ENCODE data around the gene RPRD1B. TPM values are rescaled to one million over a fixed set of nuclear protein-coding genes. Genes with fewer than 3 reads are reported as not detected.
A peak's percentile ranks its signal among the peaks of the same experiment; 100 is the strongest.

Gene RPRD1B
- total RNA-seq, 1 donor from 2014 or later = 17.7 TPM

- no peak for DNase-seq
These were observed 6.7 kb downstream of the RPRD1B start for GRCh38 chr20:38040276-38040675.

- peak; percentile 54 for DNase-seq
These were observed 10.2 kb downstream of the RPRD1B start for GRCh38 chr20:38043512-38044300.

- DNase-seq = no peak
These were observed 11.1 kb downstream of the RPRD1B start for GRCh38 chr20:38044685-38045084.

- no peak for DNase-seq
These were observed 13.0 kb downstream of the RPRD1B start for GRCh38 chr20:38046572-38046971.

- peak; percentile 78 for DNase-seq
These were observed 16.3 kb downstream of the RPRD1B start for GRCh38 chr20:38049800-38050199.

GRCh38 chr20:38050686-38051085, 17.1 kb downstream of the RPRD1B start:
- DNase-seq = no peak

GRCh38 chr20:38052870-38053269, 19.3 kb downstream of the RPRD1B start:
- no peak for DNase-seq

GRCh38 chr20:38054647-38055046, 21.1 kb downstream of the RPRD1B start:
- DNase-seq = no peak

GRCh38 chr20:38055294-38055693, 21.7 kb downstream of the RPRD1B start:
- DNase-seq = no peak

GRCh38 chr20:38055848-38056247, 22.3 kb downstream of the RPRD1B start:
- DNase-seq = no peak

GRCh38 chr20:38057351-38057972, 23.9 kb downstream of the RPRD1B start:
- peak; percentile 88 for DNase-seq

- no peak for DNase-seq
These were observed 26.3 kb downstream of the RPRD1B start for GRCh38 chr20:38059832-38060231.

- peak; percentile 26 for DNase-seq
These were observed 27.0 kb downstream of the RPRD1B start for GRCh38 chr20:38060536-38060935.

GRCh38 chr20:38061109-38061508, 27.6 kb downstream of the RPRD1B start:
- DNase-seq = no peak

- no peak for DNase-seq
These were observed 29.3 kb downstream of the RPRD1B start for GRCh38 chr20:38062890-38063289.

- DNase-seq = no peak
These were observed 30.5 kb downstream of the RPRD1B start for GRCh38 chr20:38063911-38064530.

- no peak for DNase-seq
These were observed 32.3 kb downstream of the RPRD1B start for GRCh38 chr20:38065764-38066375.

- no peak for DNase-seq
These were observed 33.6 kb downstream of the RPRD1B start for GRCh38 chr20:38066969-38067716.

- no peak for DNase-seq
These were observed 34.3 kb downstream of the RPRD1B start for GRCh38 chr20:38067717-38068365.

- no peak for DNase-seq
These were observed 39.4 kb downstream of the RPRD1B start for GRCh38 chr20:38072898-38073297.

GRCh38 chr20:38073307-38074071, 39.9 kb downstream of the RPRD1B start:
- peak; percentile 92 for DNase-seq
